ENCODE results near the gene OGFRL1. TPM values are rescaled to one million over a fixed set of nuclear protein-coding genes. Genes with fewer than 3 reads are reported as not detected.

Gene OGFRL1
- total RNA-seq, 1 experiment from 2014 or later: 70.8 TPM

- Mint-ChIP-seq H3K4me3 (ENCODE audit: unreplicated experiment) (no peak overlapping the region), H3K27ac (ENCODE audit: low read depth, unreplicated experiment) (no peak overlapping the region), H3K36me3 (ENCODE audit: insufficient read depth, unreplicated experiment) (no peaks in the 10 kb centered on the region), H3K9me3 (ENCODE audit: unreplicated experiment) (no peaks in the 10 kb centered on the region), H3K4me1 (ENCODE audit: insufficient read depth, unreplicated experiment) (no peaks in the 10 kb centered on the region), H3K27me3 (ENCODE audit: insufficient read depth, unreplicated experiment) (no peaks in the 10 kb centered on the region)
- intact Hi-C loops (cut with micrococcal nuclease): loop anchor here (1.0 to 5.0 kb wide), 2 partner anchors 57 to 159 kb away; no protein-coding TSS in a partner anchor
- peak; percentile 71 for TF ChIP-seq CTCF (IDR thresholded peaks at IDR 0.05; ENCODE audit: unreplicated experiment)
- DNase-seq (ENCODE audit: unreplicated experiment): peak; percentile 33
- BruUV-seq (replicated peaks): no TSS peak
- POLR2A ChIA-PET: no interaction called here
- CTCF ChIA-PET: interaction anchor here (0.9 to 2.9 kb wide), 4 partner anchors 19 to 159 kb away, joined by 5 to 35 read pairs (median 20); no protein-coding TSS in a partner anchor
Observed at GRCh38 chr6:71349395-71349794, 60.8 kb downstream of the OGFRL1 start.

GRCh38 chr6:71349976-71350615 lies 61.5 kb downstream of the OGFRL1 start:
- peak; percentile 13 for DNase-seq (ENCODE audit: unreplicated experiment)
- no TSS peak for BruUV-seq (replicated peaks)

GRCh38 chr6:71351190-71351589 lies 62.6 kb downstream of the OGFRL1 start:
- CTCF ChIA-PET: interaction anchor here (0.7 to 2.9 kb wide), 9 partner anchors 14 to 240 kb away, joined by 3 to 35 read pairs (median 4); partner anchors contain the start of gene OGFRL1
- H3K27ac Mint-ChIP-seq (ENCODE audit: low read depth, unreplicated experiment): no peak overlapping the region
- intact Hi-C loops (cut with micrococcal nuclease): no loop called here

More at GRCh38 chr6:71349976-71350615, 61.5 kb downstream of the OGFRL1 start:
- H3K4me3 Mint-ChIP-seq (ENCODE audit: unreplicated experiment): no peak overlapping the region
- ChIA-PET POLR2A (interaction anchor here (0.6 kb wide), 1 partner anchor 160 kb away, joined by 3 read pairs; no protein-coding TSS in a partner anchor), CTCF (interaction anchor here (0.5 to 2.9 kb wide), 10 partner anchors 18 to 835 kb away, joined by 3 to 35 read pairs (median 5); partner anchors contain the start of gene OGFRL1)
- H3K36me3 Mint-ChIP-seq (ENCODE audit: insufficient read depth, unreplicated experiment): no peaks in the 10 kb centered on the region
- intact Hi-C loops (cut with micrococcal nuclease): loop anchor here (1.0 to 5.0 kb wide), 2 partner anchors 58 to 160 kb away; no protein-coding TSS in a partner anchor
- H3K27ac Mint-ChIP-seq (ENCODE audit: low read depth, unreplicated experiment): no peak overlapping the region
- H3K27me3 Mint-ChIP-seq (ENCODE audit: insufficient read depth, unreplicated experiment): no peaks in the 10 kb centered on the region
- H3K9me3 Mint-ChIP-seq (ENCODE audit: unreplicated experiment): no peaks in the 10 kb centered on the region
- no peak for TF ChIP-seq CTCF (IDR thresholded peaks at IDR 0.05; ENCODE audit: unreplicated experiment)
- no peaks in the 10 kb centered on the region for H3K4me1 Mint-ChIP-seq (ENCODE audit: insufficient read depth, unreplicated experiment)

More at GRCh38 chr6:71351190-71351589, 62.6 kb downstream of the OGFRL1 start:
- no peak for TF ChIP-seq CTCF (IDR thresholded peaks at IDR 0.05; ENCODE audit: unreplicated experiment)
- Mint-ChIP-seq H3K27me3 (ENCODE audit: insufficient read depth, unreplicated experiment) (no peaks in the 10 kb centered on the region), H3K4me3 (ENCODE audit: unreplicated experiment) (no peak overlapping the region), H3K36me3 (ENCODE audit: insufficient read depth, unreplicated experiment) (no peaks in the 10 kb centered on the region), H3K4me1 (ENCODE audit: insufficient read depth, unreplicated experiment) (no peaks in the 10 kb centered on the region), H3K9me3 (ENCODE audit: unreplicated experiment) (no peaks in the 10 kb centered on the region)
- DNase-seq (ENCODE audit: unreplicated experiment): no peak
- POLR2A ChIA-PET: interaction anchor here (0.6 kb wide), 1 partner anchor 83 kb away, joined by 4 read pairs; no protein-coding TSS in a partner anchor
- no TSS peak for BruUV-seq (replicated peaks)
